A549 treated with Hydrocortisone at 1 μM for 4 hours (cell line): Measurements from ENCODE around the gene PPM1F. TPM values are rescaled to one million over a fixed set of nuclear protein-coding genes. Genes with fewer than 3 reads are reported as not detected.

ENCODE experiments used
- total RNA-seq: library from RNA; stranded (reverse); fragments of 200-300 nt; extraction: Qiagen RNA extraction; gene quantifications from 5 replicates; pipeline ENCODE4 v1.2.3, GENCODE V29; 2022

Gene PPM1F
- total RNA-seq: 16.2 to 19.4 TPM (median 18.1 TPM) in 5 replicates

DNA sequence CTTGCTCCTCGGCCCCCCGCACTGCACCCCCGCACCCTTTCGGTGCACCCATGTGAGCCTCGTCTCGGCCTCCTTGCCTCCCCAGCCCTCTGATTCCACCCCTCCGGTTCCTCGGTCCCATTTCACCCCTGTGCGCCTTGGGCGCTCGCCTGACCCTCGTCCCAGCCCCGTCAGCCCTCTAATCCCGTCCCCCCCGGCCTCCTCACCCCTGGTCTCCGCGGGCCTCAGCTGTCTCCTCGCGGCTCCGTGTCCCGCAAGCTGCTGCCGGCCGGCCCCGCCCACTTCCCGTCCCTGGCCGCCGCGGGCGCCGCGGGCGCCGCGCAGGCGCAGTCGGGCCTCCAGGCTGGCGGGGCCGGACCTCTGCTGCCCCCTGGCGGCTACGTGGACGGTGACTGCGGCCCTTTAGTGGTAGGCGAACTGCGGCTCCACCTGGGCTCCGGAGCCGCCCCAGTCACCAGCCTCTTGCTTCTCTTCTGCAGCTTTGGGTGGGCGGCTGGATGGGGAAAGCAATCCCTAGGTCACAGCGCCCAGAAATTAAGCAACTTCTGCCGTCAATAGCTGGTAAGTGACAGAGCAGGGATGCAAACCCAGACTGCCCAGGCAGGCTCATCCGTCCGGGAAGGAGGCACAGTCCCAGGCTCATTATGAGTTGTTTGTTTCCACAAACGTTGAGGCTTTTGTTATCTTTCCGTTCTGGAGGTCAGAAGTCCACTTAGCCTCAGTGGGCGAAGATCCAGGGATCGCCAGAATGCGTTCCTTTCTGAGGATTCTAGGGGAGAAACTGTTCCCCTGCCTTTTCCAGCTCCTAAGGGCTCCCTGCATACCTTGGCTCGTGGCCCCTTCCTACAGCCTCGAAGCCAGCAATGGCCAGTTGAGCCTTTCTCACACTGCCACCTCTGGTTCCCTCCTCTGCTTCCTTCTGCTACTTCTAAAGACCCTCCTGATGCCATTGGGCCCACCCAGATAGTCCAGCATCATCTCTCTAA lies at the start of gene PPM1F:
Gene PPM1F (minus strand): TSS at position 263 of the 986 bp plus-strand sequence. CDS start 6,800 bp downstream, outside the sequence.

DNA sequence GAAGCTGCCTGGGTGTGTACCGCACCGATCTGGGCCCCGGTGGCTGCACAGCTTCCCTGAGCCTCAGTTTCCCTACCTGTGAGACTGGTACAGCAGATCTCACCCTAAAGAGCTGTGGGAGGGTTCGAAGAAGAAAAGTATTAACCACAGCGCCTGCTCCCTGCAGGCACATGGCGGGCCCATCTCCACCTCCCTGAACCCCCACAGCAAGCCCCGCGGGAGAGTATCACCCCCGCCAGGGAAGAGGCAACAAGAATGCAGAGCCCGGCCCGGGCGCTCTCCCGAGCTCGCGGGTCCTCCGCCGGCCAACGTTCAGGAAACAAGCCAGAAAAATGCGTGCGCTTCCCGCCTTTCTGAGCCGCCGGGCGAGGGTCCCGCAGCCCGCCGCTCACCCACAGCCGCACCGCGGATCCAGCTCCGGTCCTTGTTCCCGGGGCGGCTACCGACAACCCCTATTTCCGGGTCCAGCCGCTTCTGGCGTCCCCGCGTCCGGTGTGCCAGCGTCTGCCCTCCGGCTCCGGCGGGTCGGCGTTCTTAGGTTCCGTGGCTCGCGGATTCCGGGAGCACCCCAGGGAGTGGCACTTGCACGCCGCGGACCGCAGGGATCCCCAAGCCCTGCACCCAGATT lies 29.8 kb upstream of the PPM1F start, which contains the start of gene TOP3B:
Gene TOP3B (minus strand): TSS at position 450 of the 628 bp plus-strand sequence. CDS start 7,078 bp downstream, outside the sequence.

Other genes with a start within 250 kb of the PPM1F start
- gene YPEL1, start 217.1 kb downstream of the PPM1F start, total RNA-seq: 0.14 to 0.47 TPM (median 0.23 TPM) in 5 replicates
- gene MAPK1, start 85.2 kb downstream of the PPM1F start, total RNA-seq: 52.1 to 75.9 TPM (median 64.8 TPM) in 5 replicates
- gene TOP3B, start 29.9 kb upstream of the PPM1F start, total RNA-seq: 12.6 to 17.2 TPM (median 15.0 TPM) in 5 replicates